ENCODE results near the gene FPR2. TPM values are rescaled to one million over a fixed set of nuclear protein-coding genes. Genes with fewer than 3 reads are reported as not detected.
A peak's percentile ranks its signal among the peaks of the same experiment; 100 is the strongest.

FPR2 gene
- total RNA-seq, 1 experiment from 2014 or later, result not detected

DNA sequence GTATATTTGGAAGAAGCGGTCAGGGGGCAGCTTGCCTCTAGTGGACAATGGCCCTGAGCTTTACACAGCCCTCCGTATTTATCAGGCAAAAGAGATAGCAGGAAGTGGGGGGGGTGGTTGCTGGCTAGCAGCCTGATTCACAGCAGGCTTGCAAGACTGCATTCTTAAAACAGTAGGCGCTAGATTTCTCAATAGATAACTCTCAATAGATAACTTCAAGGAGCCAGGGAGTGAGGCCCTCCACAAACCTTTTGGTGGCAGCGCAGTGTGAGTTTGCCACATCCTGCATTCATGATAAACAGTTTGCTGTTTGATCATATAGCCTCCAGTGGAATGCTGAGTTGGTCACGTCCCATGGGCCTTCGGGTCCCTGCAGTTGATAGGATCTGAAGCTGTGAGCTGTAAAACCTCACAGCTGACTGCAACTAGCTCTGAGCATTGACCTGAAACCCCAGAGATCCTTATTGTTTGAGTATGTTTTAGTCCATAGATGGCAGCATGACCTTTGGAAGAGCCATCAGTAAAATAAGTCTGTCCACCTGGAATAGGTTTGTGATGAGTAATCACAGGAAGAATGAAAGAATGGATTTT lies 46.2 kb downstream of the FPR2 start:
- H3K36me3 ChIP-seq (ENCODE audit: control insufficient read depth, insufficient read depth, low read length), result no peaks in the 10 kb centered on the region
- H3K27ac Mint-ChIP-seq (ENCODE audit: unreplicated experiment), result no peak overlapping the region
- DNase-seq, result peak in 1 of 2 experiments; percentile 43
- POLR2A ChIA-PET, result no interaction called here
- H3K27me3 Mint-ChIP-seq (ENCODE audit: insufficient read depth, unreplicated experiment), result no peaks in the 10 kb centered on the region
- TF ChIP-seq, protein P1, sequence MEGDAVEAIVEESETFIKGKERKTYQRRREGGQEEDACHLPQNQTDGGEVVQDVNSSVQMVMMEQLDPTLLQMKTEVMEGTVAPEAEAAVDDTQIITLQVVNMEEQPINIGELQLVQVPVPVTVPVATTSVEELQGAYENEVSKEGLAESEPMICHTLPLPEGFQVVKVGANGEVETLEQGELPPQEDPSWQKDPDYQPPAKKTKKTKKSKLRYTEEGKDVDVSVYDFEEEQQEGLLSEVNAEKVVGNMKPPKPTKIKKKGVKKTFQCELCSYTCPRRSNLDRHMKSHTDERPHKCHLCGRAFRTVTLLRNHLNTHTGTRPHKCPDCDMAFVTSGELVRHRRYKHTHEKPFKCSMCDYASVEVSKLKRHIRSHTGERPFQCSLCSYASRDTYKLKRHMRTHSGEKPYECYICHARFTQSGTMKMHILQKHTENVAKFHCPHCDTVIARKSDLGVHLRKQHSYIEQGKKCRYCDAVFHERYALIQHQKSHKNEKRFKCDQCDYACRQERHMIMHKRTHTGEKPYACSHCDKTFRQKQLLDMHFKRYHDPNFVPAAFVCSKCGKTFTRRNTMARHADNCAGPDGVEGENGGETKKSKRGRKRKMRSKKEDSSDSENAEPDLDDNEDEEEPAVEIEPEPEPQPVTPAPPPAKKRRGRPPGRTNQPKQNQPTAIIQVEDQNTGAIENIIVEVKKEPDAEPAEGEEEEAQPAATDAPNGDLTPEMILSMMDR (IDR thresholded peaks at IDR 0.05; ENCODE audit: insufficient read depth in 1 of 2, low read depth in 1 of 2, low read length in 1 of 2, severe bottlenecking in 1 of 2, unreplicated experiment in 1 of 2), result no peak
- H3K9me3 Mint-ChIP-seq (ENCODE audit: unreplicated experiment), result peaks cover 47% of the 10 kb centered on the region
- H3K4me3 ChIP-seq (ENCODE audit: low read depth, low read length), result no peak overlapping the region
- H3K27me3 ChIP-seq (replicated peaks; ENCODE audit: control insufficient read depth, insufficient read depth, low read length), result no peaks in the 10 kb centered on the region
- H3K4me1 ChIP-seq, result no peaks in the 10 kb centered on the region
- BruUV-seq (replicated peaks), result no TSS peak
- no peaks in the 10 kb centered on the region for H3K4me1 Mint-ChIP-seq (ENCODE audit: low read depth, unreplicated experiment)
- CTCF ChIA-PET, result no interaction called here
- no peaks in the 10 kb centered on the region for H3K36me3 Mint-ChIP-seq (ENCODE audit: insufficient read depth, unreplicated experiment)
- intact Hi-C loops (cut with micrococcal nuclease; ENCODE audit: unreplicated experiment), result no loop called here
- peaks cover 25% of the 10 kb centered on the region for H3K9me3 ChIP-seq
- no peak overlapping the region for H3K4me3 Mint-ChIP-seq (ENCODE audit: unreplicated experiment)

DNA sequence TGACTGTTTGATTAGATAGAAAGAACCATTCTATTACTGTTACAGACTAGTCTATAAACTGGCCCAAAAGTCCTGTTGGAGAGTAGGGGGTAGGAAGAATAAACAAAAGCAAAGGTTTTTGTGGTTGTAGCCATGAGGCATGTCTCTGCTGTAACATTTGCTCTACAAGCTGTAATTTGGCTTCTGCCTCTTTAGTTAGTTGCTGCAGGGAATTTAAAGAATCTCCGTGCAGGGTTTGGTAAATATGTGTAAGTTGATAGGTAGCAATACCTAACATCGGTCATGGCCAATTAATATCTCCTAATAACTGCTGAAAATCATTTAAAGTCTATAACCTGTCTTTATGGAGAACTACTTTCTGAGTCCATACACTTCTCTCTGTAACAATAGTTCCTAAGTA lies 46.9 kb downstream of the FPR2 start:
- Mint-ChIP-seq H3K4me1 (ENCODE audit: low read depth, unreplicated experiment) (no peaks in the 10 kb centered on the region), H3K9me3 (ENCODE audit: unreplicated experiment) (peaks cover 44% of the 10 kb centered on the region), H3K27ac (ENCODE audit: unreplicated experiment) (no peak overlapping the region), H3K27me3 (ENCODE audit: insufficient read depth, unreplicated experiment) (no peaks in the 10 kb centered on the region), H3K4me3 (ENCODE audit: unreplicated experiment) (no peak overlapping the region), H3K36me3 (ENCODE audit: insufficient read depth, unreplicated experiment) (no peaks in the 10 kb centered on the region)
- ChIA-PET CTCF (no interaction called here), POLR2A (no interaction called here)
- TF ChIP-seq, protein P1 (IDR thresholded peaks at IDR 0.05; ENCODE audit: insufficient read depth in 1 of 2, low read depth in 1 of 2, low read length in 1 of 2, severe bottlenecking in 1 of 2, unreplicated experiment in 1 of 2), result no peak
- H3K27me3 ChIP-seq (replicated peaks; ENCODE audit: control insufficient read depth, insufficient read depth, low read length), result no peaks in the 10 kb centered on the region
- peaks cover 27% of the 10 kb centered on the region for H3K9me3 ChIP-seq
- no TSS peak for BruUV-seq (replicated peaks)
- no peak for DNase-seq
- no peak overlapping the region for H3K4me3 ChIP-seq (ENCODE audit: low read depth, low read length)
- no peaks in the 10 kb centered on the region for H3K4me1 ChIP-seq
- intact Hi-C loops (cut with micrococcal nuclease; ENCODE audit: unreplicated experiment), result no loop called here
- H3K36me3 ChIP-seq (ENCODE audit: control insufficient read depth, insufficient read depth, low read length), result no peaks in the 10 kb centered on the region

DNA sequence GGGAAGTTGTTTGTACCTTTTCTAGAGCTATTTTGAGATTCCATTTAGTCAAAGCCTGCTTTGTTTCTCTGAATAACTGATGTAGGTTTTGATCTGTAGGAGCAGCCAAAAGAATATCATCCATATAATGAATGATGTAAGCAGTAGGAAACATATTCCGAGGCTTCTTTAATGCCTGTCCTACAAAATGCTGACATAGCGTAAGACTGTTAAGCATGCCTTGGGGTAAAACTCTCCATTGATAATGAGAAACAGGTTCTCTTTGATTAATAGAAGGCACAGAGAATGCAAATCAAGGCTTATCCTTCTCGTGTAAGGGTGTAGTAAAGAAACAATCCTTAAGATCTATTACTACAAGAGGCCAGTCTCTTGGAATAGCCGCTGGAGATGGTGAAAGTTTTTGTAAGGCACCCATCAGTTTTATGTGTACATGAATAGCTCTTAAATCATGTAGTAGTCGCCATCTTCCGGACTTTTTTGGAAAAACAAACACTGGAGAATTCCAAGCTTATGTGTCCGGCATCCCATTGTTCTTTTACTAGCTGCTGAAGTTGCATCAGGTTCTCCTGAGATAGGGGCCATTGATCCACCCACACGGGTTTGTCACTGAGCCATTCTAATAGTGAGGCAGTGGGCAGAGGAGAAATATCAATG lies 47.5 kb downstream of the FPR2 start:
- Histone ChIP-seq H3K4me1 (no peaks in the 10 kb centered on the region), H3K4me3 (ENCODE audit: low read depth, low read length) (no peak overlapping the region), H3K9me3 (peaks cover 29% of the 10 kb centered on the region), H3K36me3 (ENCODE audit: control insufficient read depth, insufficient read depth, low read length) (no peaks in the 10 kb centered on the region), H3K27me3 (replicated peaks; ENCODE audit: control insufficient read depth, insufficient read depth, low read length) (no peaks in the 10 kb centered on the region)
- Mint-ChIP-seq H3K9me3 (ENCODE audit: unreplicated experiment) (peaks cover 39% of the 10 kb centered on the region), H3K36me3 (ENCODE audit: insufficient read depth, unreplicated experiment) (no peaks in the 10 kb centered on the region), H3K27me3 (ENCODE audit: insufficient read depth, unreplicated experiment) (no peaks in the 10 kb centered on the region), H3K4me3 (ENCODE audit: unreplicated experiment) (no peak overlapping the region), H3K4me1 (ENCODE audit: low read depth, unreplicated experiment) (no peaks in the 10 kb centered on the region), H3K27ac (ENCODE audit: unreplicated experiment) (no peak overlapping the region)
- ChIA-PET POLR2A (no interaction called here), CTCF (no interaction called here)
- intact Hi-C loops (cut with micrococcal nuclease; ENCODE audit: unreplicated experiment), result no loop called here
- TF ChIP-seq, protein P1 (IDR thresholded peaks at IDR 0.05; ENCODE audit: insufficient read depth in 1 of 2, low read depth in 1 of 2, low read length in 1 of 2, severe bottlenecking in 1 of 2, unreplicated experiment in 1 of 2), result no peak
- no peak for DNase-seq
- no TSS peak for BruUV-seq (replicated peaks)
